HepG2 (cell line): ENCODE measurements around the gene SLC12A1. TPM values are rescaled to one million over a fixed set of nuclear protein-coding genes. Genes with fewer than 3 reads are reported as not detected.

Experiments used
- ATAC-seq: fragments of 200-7000 bp; cut with Tn5 transposase; 3 replicates; pipeline ENCODE4 v1.9.1; 2020; ENCODE audit warnings: mild to moderate bottlenecking, moderate library complexity
- BruUV-seq: library from RNA; stranded (reverse); fragments of 400-500 nt; replicated peaks from 2 replicates; lab custom pipeline; 2021; lab: Mats Ljungman, UMichigan
- CTCF ChIA-PET: fragments of 300-600 bp; formaldehyde crosslinking; extraction: SDS; loops from one replicate; lab custom pipeline; 2021; ENCODE audit warnings: low total read pairs, inconsistent platforms, low intra/inter-chr PET ratio; lab: Yijun Ruan, JAX
- POLR2A ChIA-PET: fragments of 350-600 bp; sonication (Branson Sonifier 250); formaldehyde crosslinking; loops from one replicate; lab custom pipeline; 2020; ENCODE audit warnings: antibody characterized with exemption, inconsistent platforms; lab: Yijun Ruan, JAX
- DNase-seq: peaks from one replicate; pipeline ENCODE4 v3.0.0-alpha.2; 2015; ENCODE audit warnings: low spot score
- FAIRE-seq: peaks from 3 replicates; lab custom pipeline; 2011; peaks lifted over from hg19 to GRCh38; lab: Jason Lieb, UNC
- H2AFZ ChIP-seq: one replicate; pipeline ENCODE4 v1.6.1; 2011; ENCODE audit warnings: low read length, inconsistent platforms
- H3K27ac ChIP-seq: fragments of 300-600 bp; 3 replicates; pipeline ENCODE4 v1.8.0; 2011; ENCODE audit warnings: mixed run types, mild to moderate bottlenecking, mixed read lengths, low read length, inconsistent platforms; ENCODE audit not compliant: insufficient read depth; ENCODE audit errors: extremely low read length
- H3K27me3 ChIP-seq, 2 experiments: fragments of 200-600 bp in 1 of 2; 2 replicates in 1 of 2; 3 replicates in 1 of 2; pipeline versions ENCODE4 v1.6.0 to v1.8.0; 2011; ENCODE audit warnings: low read length in 2 of 2, mild to moderate bottlenecking in 2 of 2, moderate library complexity in 2 of 2, inconsistent platforms in 1 of 2; ENCODE audit not compliant: insufficient read depth in 2 of 2, control insufficient read depth in 1 of 2
- H3K36me3 ChIP-seq, 2 experiments: fragments of 200-600 bp in 1 of 2; replicated peaks in 1 of 2; 2 replicates in 1 of 2; 3 replicates in 1 of 2; pipeline versions ENCODE4 v1.5.1 to v1.8.0; 2011; ENCODE audit warnings: low read length in 2 of 2, inconsistent platforms in 1 of 2; ENCODE audit not compliant: insufficient read depth in 2 of 2, control insufficient read depth in 1 of 2
- H3K4me1 ChIP-seq: 2 replicates; pipeline ENCODE4 v1.5.1; 2012; ENCODE audit warnings: low read length, inconsistent platforms; ENCODE audit not compliant: insufficient read depth
- H3K4me2 ChIP-seq: 2 replicates; pipeline ENCODE4 v1.6.0; 2011; ENCODE audit warnings: low read depth, low read length, inconsistent platforms
- H3K4me3 ChIP-seq, 3 experiments: fragments of 200-600 bp in 1 of 3; sonication (generic), shearing (Covaris generic) in 1 of 3; replicated peaks in 1 of 3; 2 replicates each; pipeline ENCODE4 v1.5.1; 2011 to 2016; ENCODE audit warnings: low read length in 3 of 3, inconsistent platforms in 2 of 3, low read depth in 2 of 3, mild to moderate bottlenecking in 2 of 3, control low read depth in 1 of 3, mixed read lengths in 1 of 3; ENCODE audit not compliant: insufficient read depth in 1 of 3
- H3K79me2 ChIP-seq: one replicate; pipeline ENCODE4 v1.6.1; 2011; ENCODE audit warnings: low read length, inconsistent platforms; ENCODE audit not compliant: insufficient read depth
- H3K9ac ChIP-seq: 2 replicates; pipeline ENCODE4 v1.6.0; 2011; ENCODE audit warnings: mild to moderate bottlenecking, low read depth, low read length, inconsistent platforms; ENCODE audit not compliant: insufficient read depth
- H3K9me3 ChIP-seq: 2 replicates; pipeline ENCODE4 v1.5.1; 2012; ENCODE audit warnings: mild to moderate bottlenecking, low read length
- H4K20me1 ChIP-seq: 2 replicates; pipeline ENCODE4 v1.6.0; 2011; ENCODE audit warnings: inconsistent platforms, mild to moderate bottlenecking, low read length, moderate library complexity; ENCODE audit not compliant: insufficient read depth
- MIXL1 ChIP-seq: IDR thresholded peaks from 2 replicates; pipeline ENCODE4 v1.6.1; 2016
- SRSF4 ChIP-seq: fragments of 200-400 bp; formaldehyde crosslinking; IDR thresholded peaks from one replicate; pipeline ENCODE4 v1.6.1; 2018; ENCODE audit warnings: mild to moderate bottlenecking, low read depth, low read length, moderate library complexity; ENCODE audit not compliant: poor library complexity, severe bottlenecking
- ZEB1 ChIP-seq: IDR thresholded peaks from 2 replicates; pipeline ENCODE4 v1.6.1; 2012; ENCODE audit warnings: mild to moderate bottlenecking, low read depth, inconsistent platforms; ENCODE audit not compliant: insufficient replicate concordance
- ZNF350 ChIP-seq: sonication (generic); formaldehyde crosslinking; IDR thresholded peaks from 2 replicates; pipeline ENCODE4 v1.4.0; 2020; ENCODE audit warnings: mild to moderate bottlenecking, low read depth, missing genetic modification reagents, borderline replicate concordance
- ZNF382 ChIP-seq: sonication (generic); formaldehyde crosslinking; IDR thresholded peaks from 2 replicates; pipeline ENCODE4 v1.5.0; 2020; ENCODE audit warnings: missing genetic modification reagents, mild to moderate bottlenecking, borderline replicate concordance
- WGBS: methylation state at CpG from one replicate; pipeline ENCODE4 v1.1.6; 2017; ENCODE audit warnings: low lambda C conversion rate; 5-methylcytosine and 5-hydroxymethylcytosine counted together
- in situ Hi-C: cut with HindIII; loops from 2 replicates; pipeline ENCODE4 v1.10.0; 2017; ENCODE audit warnings: low pct_unique_long_range_greater_than_20kb; ENCODE audit not compliant: extremely low pct_ligation_motif_present
- intact Hi-C: fragments of 100-400 bp; cut with micrococcal nuclease; formaldehyde crosslinking; loops from one replicate; pipeline ENCODE4 v1.10.0; 2022; ENCODE audit not compliant: unreplicated experiment
- polyA plus RNA-seq, 8 experiments: library from polyadenylated mRNA; depleted of rRNA in 3 of 8; stranded (reverse) in 7 of 8; unstranded in 1 of 8; fragments of >200 nt; fragmentation: Illumina TruSeq in 4 of 8; extraction: Trizol in 4 of 8; gene quantifications; 2 replicates each; pipeline versions ENCODE4 v1.2.1 to v1.2.3, GENCODE V29; 2011 to 2016; ENCODE audit warnings: low read depth in 4 of 8, missing spikeins in 1 of 8, mixed read lengths in 1 of 8; ENCODE audit not compliant: insufficient read depth in 1 of 8
- total RNA-seq, 5 experiments: library from RNA; depleted of rRNA; stranded (reverse); fragments of >200 nt; fragmentation: Illumina TruSeq; extraction: Trizol; gene quantifications; 2 replicates each; pipeline ENCODE4 v1.2.3, GENCODE V29; 2016; ENCODE audit warnings: low read depth in 1 of 5
- TF ChIP-seq, protein P1 (sequence below): sonication (generic); formaldehyde crosslinking; IDR thresholded peaks from 2 replicates; pipeline ENCODE4 v1.5.0; 2020; ENCODE audit warnings: mild to moderate bottlenecking, missing genetic modification reagents
- TF ChIP-seq, protein P2 (sequence below): IDR thresholded peaks from 2 replicates; pipeline ENCODE4 v1.6.1; 2012; ENCODE audit warnings: low read depth, low read length, improper control_type of control experiment
- TF ChIP-seq, protein P3 (sequence below): IDR thresholded peaks from 2 replicates; pipeline ENCODE4 v1.4.0; 2020; ENCODE audit warnings: mild to moderate bottlenecking, missing genetic modification reagents
- TF ChIP-seq, protein P4 (sequence below): IDR thresholded peaks from 2 replicates; pipeline ENCODE4 v1.6.1; 2016; ENCODE audit warnings: missing compliant biosample characterization, missing genetic modification reagents, borderline replicate concordance

SLC12A1 gene
- total and polyA plus RNA-seq, 2 of the 13 experiments (the other 11 are each of a cell fraction or from before 2014, with no cell fraction given) = not detected

DNA sequence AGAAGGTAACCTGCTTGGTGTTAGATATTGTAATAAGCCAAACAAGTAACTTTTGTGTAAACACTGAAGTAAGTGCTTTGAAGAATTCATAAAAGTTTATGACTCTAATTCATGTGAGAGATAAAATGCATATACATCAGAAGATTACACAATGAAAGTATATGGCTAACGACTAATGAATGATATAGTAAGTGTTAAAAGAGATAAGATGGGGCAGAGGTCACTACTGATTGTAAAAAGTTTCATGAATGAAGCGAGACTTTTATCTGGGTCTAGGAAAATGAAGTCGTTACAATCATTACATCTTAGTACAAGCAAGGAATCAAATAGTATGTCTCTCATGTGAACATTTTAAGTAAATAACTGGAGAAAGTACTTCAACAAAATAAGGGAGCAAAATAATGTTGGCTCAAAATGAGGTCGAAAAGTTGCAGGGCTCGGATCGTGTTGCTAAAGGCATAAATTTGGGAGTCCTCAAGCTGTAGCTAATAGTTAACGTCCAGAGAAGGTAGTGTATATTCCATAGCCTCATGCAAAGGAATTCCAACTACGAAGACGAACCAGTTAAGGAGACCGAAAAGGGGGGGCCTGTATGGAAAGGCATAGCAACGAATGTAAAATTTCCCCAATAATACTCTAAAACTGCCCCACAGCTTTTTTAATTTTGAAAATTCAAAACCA, 124.1 kb downstream of the SLC12A1 start (continued):
- TF ChIP-seq ZNF382 (CRISPR knock-in tag) (no peak), ZNF350 (CRISPR knock-in tag) (no peak)
- TF ChIP-seq, protein P1, sequence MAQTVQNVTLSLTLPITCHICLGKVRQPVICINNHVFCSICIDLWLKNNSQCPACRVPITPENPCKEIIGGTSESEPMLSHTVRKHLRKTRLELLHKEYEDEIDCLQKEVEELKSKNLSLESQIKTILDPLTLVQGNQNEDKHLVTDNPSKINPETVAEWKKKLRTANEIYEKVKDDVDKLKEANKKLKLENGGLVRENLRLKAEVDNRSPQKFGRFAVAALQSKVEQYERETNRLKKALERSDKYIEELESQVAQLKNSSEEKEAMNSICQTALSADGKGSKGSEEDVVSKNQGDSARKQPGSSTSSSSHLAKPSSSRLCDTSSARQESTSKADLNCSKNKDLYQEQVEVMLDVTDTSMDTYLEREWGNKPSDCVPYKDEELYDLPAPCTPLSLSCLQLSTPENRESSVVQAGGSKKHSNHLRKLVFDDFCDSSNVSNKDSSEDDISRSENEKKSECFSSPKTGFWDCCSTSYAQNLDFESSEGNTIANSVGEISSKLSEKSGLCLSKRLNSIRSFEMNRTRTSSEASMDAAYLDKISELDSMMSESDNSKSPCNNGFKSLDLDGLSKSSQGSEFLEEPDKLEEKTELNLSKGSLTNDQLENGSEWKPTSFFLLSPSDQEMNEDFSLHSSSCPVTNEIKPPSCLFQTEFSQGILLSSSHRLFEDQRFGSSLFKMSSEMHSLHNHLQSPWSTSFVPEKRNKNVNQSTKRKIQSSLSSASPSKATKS (CRISPR knock-in tag) = no peak
- TF ChIP-seq, protein P2, sequence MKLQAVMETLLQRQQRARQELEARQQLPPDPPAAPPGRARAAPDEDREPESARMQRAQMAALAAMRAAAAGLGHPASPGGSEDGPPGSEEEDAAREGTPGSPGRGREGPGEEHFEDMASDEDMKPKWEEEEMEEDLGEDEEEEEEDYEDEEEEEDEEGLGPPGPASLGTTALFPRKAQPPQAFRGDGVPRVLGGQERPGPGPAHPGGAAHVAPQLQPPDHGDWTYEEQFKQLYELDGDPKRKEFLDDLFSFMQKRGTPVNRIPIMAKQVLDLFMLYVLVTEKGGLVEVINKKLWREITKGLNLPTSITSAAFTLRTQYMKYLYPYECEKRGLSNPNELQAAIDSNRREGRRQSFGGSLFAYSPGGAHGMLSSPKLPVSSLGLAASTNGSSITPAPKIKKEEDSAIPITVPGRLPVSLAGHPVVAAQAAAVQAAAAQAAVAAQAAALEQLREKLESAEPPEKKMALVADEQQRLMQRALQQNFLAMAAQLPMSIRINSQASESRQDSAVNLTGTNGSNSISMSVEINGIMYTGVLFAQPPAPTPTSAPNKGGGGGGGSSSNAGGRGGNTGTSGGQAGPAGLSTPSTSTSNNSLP = no peak
- TF ChIP-seq, all 625 proteins: peak for 0

DNA sequence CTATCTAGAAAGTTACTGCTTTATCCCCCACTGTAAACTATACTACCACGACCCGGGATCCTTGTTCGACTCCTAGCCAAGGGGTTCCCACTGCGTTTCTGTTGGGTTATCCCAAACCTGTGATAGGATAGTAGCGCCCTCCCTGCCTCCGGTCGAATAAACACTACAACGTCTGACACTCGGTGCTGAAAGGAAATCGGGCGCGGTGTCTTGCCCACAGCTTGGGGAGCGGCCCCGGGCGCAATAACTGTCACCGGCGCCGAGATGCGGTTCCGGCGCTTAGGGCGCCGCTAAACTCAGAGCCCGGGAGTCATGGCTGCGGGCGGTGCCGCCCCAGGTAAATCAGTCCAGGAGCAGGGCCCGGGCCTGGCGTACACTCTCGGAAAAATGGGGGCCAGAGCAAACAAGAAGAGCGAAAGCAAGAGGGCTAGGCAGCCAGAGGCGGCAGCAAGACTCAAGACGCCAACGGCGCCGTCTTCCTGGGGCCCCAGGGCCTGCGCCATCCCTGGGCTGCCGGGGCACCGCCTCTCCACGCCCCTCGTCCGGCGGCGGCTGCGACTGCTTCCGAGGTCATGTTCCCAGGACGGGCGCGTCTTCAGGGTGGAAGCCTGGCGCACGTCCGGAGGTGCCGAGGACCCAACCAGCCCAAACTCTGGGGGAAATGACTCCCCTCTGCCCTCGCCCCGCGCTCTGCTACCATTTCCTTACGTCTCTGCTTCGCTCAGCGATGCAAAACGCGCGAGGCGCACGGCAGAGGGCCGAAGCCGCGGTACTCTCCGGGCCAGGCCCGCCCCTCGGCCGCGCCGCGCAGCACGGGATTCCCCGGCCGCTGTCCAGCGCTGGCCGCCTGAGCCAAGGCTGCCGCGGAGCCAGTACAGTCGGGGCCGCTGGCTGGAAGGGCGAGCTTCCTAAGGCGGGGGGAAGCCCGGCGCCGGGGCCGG, 125.0 kb downstream of the SLC12A1 start, which contains the start of gene DUT:
TSS of gene DUT (plus strand) at position 575 of the 941 bp plus-strand sequence. CDS start at position 662, 87 bp downstream.
- peak within 1 kb of the TSS; percentile 78 for H3K4me2 ChIP-seq
- CTCF ChIA-PET = no interaction called here
- H3K9me3 ChIP-seq = no peaks in the 10 kb centered on the region
- H3K27ac ChIP-seq = peak within 1 kb of the TSS; percentile 71
- in situ Hi-C loops (no loop called here), intact Hi-C loops (loop anchor here (2.0 kb wide), 2 partner anchors 24 to 904 kb away; no protein-coding TSS in a partner anchor)
- peak; percentile 40 for DNase-seq
- H3K4me1 ChIP-seq = peaks cover 38% of the 10 kb centered on the region
- H3K36me3 ChIP-seq = peaks cover 0 to 16% of the 10 kb centered on the region in 2 experiments; a peak in 3 of 5 replicates
- peaks cover 5% of the 10 kb centered on the region for H3K79me2 ChIP-seq
- no peaks in the 10 kb centered on the region for H4K20me1 ChIP-seq
- ATAC-seq = peak; percentile 96
- POLR2A ChIA-PET = interaction anchor here (1.4 kb wide), 1 partner anchor 153 kb away, joined by 3 read pairs; the partner anchor contains the start of gene MYEF2
- 0% methylated on average over 5 of the region's 89 CpGs for WGBS
- FAIRE-seq = no peak
- BruUV-seq = no TSS peak
- H2AFZ ChIP-seq = peak within 1 kb of the TSS; percentile 19
- H3K9ac ChIP-seq = peak within 1 kb of the TSS; percentile 70
- no peaks in the 10 kb centered on the region; a peak in 1 of 5 replicates for H3K27me3 ChIP-seq
- H3K4me3 ChIP-seq = peak within 1 kb of the TSS; percentile 77 to 86 (median 78)
- TF ChIP-seq, protein P3, sequence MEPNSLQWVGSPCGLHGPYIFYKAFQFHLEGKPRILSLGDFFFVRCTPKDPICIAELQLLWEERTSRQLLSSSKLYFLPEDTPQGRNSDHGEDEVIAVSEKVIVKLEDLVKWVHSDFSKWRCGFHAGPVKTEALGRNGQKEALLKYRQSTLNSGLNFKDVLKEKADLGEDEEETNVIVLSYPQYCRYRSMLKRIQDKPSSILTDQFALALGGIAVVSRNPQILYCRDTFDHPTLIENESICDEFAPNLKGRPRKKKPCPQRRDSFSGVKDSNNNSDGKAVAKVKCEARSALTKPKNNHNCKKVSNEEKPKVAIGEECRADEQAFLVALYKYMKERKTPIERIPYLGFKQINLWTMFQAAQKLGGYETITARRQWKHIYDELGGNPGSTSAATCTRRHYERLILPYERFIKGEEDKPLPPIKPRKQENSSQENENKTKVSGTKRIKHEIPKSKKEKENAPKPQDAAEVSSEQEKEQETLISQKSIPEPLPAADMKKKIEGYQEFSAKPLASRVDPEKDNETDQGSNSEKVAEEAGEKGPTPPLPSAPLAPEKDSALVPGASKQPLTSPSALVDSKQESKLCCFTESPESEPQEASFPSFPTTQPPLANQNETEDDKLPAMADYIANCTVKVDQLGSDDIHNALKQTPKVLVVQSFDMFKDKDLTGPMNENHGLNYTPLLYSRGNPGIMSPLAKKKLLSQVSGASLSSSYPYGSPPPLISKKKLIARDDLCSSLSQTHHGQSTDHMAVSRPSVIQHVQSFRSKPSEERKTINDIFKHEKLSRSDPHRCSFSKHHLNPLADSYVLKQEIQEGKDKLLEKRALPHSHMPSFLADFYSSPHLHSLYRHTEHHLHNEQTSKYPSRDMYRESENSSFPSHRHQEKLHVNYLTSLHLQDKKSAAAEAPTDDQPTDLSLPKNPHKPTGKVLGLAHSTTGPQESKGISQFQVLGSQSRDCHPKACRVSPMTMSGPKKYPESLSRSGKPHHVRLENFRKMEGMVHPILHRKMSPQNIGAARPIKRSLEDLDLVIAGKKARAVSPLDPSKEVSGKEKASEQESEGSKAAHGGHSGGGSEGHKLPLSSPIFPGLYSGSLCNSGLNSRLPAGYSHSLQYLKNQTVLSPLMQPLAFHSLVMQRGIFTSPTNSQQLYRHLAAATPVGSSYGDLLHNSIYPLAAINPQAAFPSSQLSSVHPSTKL (CRISPR knock-in tag) = no peak; the same call in 1 of the 2 replicates
- TF ChIP-seq MIXL1 (CRISPR knock-in tag) (no peak), ZEB1 (no peak), SRSF4 (no peak)
- TF ChIP-seq, protein P4, sequence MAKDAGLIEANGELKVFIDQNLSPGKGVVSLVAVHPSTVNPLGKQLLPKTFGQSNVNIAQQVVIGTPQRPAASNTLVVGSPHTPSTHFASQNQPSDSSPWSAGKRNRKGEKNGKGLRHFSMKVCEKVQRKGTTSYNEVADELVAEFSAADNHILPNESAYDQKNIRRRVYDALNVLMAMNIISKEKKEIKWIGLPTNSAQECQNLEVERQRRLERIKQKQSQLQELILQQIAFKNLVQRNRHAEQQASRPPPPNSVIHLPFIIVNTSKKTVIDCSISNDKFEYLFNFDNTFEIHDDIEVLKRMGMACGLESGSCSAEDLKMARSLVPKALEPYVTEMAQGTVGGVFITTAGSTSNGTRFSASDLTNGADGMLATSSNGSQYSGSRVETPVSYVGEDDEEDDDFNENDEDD (CRISPR knock-in tag) = peak; percentile 56
